ENCODE data around the gene SYNPO2.

Gene SYNPO2

DNA sequence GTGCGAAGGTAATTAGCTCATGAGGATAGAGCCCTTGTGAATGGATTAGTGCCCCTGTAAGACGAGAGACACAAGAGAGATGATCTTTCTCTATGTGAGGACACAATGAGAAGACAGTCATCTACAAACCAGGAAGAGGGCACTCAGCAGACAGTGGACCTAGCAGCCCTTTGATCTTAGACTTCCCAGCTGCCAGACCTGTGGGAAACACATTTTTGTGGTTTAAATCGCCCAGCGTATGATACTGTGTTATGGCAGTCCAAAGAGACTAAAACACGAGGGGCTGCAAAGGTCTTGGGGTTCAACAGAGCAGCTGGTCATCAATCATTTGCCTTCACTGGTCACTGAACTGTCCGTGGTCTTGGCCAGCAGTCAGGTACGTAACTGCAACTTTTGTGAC, 9.2 kb upstream of the SYNPO2 start:
- DNase-seq = no peak

DNA sequence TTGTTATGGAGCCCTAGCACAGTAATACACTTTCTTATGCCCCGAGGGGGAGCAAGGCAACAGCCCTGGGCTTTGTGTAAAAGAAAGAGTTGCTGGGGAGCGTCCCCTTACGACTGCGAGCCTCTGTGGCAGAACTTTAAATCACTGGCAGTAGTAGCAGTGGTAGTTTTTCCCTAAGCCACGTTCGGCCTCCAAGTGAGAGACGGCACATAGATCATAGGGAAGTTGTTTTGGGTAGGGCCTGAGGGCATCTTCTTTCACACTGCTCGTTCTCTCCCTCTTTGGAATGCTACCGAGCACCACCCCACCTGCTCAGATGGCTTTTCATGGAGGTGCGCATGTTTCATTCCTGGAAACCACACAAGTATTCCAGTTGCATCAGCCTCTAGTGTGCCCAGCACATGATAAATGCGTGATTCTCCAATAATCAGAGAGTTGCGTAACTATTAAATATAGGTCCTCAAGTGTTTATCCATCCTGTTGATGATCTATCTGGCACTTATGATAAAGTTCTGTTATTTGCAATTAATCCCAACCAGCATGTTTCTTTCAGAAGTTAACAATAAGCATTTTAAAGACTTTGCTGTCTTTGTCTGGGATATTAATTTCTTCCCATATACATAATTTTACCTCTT, 7.0 kb upstream of the SYNPO2 start:
- DNase-seq = no peak

DNA sequence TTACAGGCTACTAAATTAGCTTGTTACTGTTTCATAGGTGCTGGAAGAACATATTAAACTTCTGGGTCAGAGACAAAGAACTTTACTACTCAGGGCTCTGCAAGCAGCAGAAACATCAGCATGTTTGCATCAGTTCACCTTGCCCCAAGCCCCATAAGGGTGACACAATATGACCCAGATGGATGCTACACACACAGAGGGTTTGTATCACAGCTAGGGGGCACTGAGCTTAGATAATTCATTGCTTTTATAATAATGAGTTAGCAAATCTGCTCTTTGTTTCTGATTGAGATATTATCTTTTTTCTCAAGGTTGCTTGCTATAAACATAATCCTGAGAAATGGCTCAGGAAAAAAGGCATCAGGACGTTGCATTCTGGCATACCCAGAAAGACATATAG, 4.8 kb upstream of the SYNPO2 start:
- no peak for DNase-seq

DNA sequence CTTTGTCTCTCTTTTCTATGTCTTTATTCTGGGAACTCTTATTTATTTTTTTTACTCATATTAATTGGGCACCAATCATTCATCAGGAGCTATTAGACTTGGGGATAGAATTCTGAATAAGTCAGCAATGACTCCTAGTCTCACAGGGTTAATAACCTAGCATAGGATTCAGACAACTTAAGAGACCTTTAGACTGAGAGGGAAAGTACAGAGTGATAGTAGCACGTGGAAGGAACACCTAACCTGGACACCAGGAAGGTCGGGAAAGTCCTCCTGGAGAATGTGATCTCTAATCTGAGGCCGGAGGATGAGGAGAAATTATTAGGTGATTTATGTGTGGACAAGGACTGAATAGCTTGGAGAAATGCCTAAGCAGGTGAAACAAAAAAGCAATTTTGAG, 3.9 kb upstream of the SYNPO2 start:
- DNase-seq = no peak

DNA sequence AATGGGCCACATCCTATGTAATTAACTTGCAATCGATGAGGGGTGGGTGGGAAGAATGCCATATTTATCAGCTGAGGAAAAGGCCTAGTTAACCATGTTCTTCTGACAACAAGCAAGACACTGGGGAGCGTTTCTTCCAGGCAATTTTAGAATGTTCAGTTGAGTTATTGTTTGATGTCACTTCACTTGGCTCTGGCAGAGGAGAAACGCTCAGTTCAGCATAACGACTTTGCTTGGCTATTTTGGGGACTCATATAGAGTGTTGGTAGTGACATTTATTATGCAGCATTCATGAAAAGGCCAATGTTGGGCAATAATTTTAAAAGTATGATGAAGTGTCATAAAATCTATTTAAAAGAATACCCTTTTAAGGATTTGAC, 648 bp downstream of the SYNPO2 start:
- no peak for DNase-seq

DNA sequence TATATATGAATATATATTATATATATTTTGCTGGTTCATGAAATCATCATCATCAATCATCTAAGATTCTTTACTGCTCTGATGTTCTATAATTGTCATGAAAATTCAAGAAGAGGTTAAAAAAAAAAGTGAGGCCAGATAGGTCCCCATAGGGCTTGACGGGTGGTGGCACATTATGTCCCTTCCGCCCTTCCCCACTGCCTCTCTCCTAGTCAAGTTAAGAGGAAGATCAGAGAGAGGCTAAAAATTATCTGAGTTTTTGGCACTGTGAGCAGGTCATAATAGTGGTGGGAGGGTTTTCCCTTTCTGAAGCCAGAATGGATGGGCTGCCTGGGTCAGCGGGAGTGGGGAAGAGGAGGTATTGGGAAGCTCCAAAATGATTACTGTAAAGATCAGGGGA, 5.4 kb downstream of the SYNPO2 start:
- no peak for DNase-seq

DNA sequence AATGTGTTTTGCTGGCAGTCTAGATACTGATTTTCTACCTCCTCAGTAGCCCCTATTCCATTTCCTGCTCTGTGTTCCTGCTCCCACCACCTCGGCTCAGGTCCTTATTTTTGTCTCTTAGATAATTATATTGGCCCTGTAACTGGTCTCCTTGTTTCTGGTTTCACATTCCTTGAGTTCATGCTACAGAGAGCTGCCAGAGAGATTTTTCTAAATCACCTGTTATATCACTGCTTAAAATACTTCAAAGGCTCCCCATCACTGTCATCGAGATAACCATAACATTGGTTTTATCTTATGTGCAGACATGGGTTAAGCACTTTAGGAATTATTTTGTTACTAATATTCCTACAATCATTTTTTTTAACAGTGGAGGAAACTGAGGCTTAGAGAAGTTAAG, 9.6 kb downstream of the SYNPO2 start:
- no peak for DNase-seq

DNA sequence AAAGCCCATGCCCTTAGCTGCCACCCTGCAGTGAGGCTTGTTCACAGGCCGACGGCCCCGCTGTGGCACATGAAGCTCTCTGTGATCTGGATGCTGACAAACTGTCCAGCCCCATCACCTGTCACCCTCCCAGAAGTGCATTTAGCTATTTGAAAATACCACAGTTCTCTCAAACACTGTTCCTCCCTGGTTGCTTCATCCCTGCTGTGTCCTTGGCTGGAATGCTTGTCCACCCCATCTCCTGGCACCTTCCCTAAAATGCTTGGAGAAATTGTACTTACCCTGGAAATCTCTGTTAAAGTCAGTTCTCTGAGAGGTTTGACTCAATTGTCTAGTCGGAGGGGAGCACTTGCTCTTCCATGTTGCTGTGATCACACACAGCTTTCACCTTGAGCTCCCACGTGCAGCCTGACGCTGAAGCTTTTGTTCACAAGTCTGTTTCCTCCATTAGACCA, 10.1 kb downstream of the SYNPO2 start:
- no peak for DNase-seq

DNA sequence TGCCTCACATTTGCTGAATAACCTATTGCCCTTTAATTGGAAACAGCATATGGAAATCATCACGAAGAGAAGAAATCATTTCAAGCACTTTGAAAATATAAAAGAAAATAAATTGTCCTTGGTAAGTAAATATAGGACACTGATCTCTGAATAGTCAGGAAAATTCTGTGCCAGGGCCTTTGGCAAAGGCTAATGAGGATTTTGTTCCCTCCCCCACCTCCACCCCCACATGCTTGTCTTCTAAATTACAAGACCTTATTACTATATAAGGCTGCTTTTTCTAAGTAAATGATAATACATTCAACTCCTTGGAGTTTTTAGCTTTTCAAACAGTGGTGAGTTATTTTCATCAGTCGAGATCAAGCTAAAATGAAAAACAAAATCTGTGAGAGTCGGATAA, 15.8 kb downstream of the SYNPO2 start:
- no peak for DNase-seq

DNA sequence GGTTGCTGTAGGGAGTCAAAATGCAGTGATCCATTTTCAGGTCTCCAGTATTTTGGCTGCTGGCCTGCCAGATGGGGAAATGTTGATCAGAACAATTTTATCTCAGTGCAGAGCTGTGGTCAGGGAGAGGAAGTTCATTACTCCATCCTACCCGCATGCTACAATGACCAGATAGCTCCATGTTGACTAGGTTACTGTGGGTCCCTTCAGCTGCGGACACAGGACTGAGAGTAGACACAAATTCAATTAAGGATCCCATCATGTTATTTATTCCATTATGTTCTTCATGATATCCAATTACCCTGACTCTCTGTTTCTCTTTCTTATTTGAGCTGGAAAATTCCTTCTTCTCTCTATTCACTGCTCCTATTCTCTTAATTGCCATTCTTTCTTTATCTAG, 16.3 kb downstream of the SYNPO2 start:
- DNase-seq = no peak

DNA sequence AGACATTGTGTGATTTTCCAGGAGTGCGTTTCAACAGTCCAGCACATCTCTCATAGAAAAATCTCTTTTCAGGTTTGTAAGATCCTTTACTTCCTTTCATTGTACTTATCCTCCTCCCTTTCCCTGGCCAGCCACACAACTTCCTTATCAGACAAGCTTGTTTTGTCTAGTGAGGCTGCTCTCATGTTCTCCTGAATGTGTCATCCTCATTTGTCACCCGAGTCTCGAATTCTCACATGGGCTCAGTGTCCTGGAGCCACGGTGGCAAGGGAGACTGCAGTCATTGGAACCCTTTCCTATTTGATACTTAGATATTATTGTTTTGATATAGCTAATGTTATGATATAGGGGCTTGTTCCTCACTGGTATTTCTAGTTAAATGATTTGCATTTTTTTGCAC, 16.9 kb downstream of the SYNPO2 start:
- DNase-seq = no peak

DNA sequence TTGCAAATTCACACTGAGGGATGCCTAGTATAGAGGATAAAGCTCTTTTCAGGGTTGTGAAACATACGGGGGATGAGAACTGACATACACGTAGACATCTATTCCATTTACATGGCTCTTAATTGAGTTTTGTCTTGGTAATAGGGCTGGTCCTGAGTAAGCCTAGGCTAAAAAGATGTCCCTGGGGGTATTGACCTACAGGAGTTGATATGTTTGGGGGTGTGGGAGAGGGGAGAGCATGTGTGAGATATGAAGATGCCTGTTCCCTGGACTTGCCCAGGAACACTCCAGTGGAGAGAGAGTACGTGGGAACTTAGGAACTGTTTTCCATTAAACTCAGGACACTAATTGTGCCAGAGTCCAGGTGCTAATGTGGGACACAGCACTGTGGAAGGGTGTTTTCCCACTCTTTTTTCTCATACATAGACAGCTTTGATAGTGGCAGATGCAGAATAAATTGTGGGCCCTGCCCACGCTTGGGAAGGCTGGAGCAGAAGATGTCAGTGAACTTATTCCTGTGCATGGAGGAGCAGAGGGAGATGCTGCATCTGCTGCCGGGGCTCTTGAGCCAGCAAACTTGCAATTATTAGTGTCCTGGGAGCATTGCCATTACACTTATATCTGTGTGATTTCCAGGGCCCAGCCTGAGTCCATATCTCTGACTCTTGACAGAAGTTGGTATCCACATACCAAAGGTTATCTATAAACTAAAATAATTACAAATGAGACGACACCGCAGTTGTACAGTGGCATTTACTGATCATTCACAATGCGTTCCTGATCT, 20.7 kb downstream of the SYNPO2 start:
- no peak for DNase-seq

DNA sequence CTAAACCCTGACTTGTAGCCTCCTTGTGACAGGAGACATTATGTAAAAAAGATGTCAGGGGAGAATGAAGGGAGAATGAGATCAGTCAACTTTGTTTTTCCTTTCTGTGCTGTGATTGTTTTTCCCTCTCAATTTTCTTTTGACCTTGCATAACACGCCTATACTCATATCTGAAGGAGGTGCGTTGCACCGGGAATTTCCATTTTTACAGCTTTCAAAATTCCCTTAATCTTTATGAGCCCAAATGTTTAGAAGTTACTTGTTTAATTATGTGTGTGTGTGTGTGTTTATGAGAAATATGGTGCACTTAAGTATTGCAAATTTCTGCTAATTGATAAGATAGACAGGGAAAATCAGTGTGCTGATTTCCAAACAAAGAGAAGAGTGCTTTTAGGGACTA, 21.6 kb downstream of the SYNPO2 start:
- DNase-seq = no peak

DNA sequence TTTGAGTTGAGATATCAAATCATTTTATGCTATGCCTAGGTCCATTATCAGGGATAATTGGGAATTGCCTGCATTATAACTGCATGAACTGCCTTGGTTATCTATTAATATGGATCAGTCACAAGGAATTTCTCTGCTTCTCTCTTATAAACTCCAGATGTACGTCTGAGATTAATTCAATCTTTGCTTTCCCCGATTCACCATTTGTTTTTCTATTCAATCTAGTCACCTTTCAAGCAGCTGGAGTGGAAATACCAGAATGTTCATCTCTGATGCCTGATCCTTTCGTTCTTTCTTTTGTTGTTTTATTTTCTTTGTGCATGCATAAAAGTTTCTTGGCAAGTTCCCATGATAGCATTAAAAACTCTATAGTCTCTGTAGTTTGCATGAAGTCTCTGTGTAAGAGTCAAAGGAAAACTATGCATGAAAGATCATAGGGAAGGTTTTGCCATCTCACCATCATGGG, 22.6 kb downstream of the SYNPO2 start:
- no peak for DNase-seq

DNA sequence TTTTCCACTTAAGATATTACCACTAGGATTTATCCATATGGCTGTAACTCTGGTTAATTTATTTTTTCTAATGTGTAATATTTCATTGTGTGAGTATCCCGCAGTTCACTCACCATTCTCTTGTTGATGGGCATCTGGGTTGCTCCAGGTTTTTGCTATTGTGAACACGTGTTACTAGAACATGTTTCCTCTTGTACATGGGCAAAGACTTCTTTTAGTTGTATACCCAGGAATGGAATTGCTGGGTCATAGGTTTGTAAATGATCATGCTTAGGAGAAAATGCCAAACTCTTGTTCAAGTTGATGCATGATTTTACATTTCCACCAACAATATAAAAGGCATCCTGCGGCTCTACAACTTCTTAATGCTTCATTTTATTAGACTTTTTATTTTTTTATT, 26.8 kb downstream of the SYNPO2 start:
- no peak for DNase-seq

DNA sequence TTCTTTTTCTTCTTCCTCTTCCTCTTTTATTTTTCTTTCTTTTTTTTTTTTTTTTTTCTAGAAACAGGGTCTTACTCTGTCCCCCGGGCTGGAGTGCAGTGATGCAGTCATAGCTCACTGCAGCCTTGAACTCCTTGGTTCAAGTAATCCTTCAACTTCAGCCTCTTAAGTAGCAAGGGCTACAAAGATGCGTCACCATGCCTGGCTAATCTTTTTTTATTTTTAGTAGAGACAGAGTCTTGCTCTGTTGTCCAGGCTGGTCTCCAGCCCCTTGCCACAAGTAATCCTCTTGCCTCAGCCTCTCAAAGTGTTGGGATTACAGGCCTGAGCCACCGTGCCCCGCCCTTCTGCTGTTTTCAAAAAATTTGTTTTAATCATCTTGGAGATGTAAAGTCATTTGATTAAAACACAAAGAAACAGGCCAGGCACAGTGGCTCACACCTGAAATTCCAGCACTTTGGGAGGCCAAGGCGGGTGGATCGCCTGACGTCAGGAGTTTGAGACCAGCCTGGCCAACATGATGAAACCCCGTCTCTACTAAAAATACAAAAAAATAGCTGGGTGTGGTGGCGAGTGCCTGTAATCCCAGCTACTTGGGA, 28.1 kb downstream of the SYNPO2 start:
- DNase-seq = no peak

DNA sequence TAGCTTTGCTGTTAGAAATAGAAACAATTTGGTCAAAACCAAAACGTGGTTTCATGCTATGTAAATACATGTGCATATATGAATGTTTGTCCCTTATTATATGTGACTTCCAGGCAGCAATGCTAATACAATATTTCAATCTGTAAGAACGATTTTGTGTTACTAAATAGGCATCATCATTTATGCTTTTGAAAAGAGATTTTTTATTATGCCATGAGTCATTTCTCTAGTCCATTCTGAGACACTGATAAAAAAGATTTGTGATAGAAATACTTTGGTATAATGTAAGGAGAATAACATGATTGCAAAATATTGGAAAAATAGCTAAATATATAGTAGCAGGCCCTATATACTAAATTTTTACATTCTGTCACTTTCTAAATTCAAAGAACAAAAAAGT, 28.9 kb downstream of the SYNPO2 start:
- no peak for DNase-seq

DNA sequence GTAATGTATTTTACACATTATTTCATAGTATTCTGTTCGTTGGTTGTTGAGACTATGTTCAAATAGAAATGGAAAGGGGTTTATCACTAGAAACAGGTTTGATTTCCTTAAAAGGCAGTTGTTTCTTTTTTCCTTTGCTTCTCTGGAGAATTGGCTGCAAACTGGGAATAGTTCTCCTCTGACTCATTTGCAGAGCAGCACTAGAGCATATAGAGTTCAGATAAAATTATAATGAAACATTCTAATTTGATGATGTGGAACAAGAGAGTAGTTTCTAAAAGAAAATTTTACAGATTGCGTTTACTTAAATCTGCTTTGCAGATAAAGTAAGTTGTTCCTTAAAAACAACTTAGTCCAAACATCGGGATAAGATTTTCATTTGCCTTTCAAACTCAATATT, 29.7 kb downstream of the SYNPO2 start:
- no peak for DNase-seq

DNA sequence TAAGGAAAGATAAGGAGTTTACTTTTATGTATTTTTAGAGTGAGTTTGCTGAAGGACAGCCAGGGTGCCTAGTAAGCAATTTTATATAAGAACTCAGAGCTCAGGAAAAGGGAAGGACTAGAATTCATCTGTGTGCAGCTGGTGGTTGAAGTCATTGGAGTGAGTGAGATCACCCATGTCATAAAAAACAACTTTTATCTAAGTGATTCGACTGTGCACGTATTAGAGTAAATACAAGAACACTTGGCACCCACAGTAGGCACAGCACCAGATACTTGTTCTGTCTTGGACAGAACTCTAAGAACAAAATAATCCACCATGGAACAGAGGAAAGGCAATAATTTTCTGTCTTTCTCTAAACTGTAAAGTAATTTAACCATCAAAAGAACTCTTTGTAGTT, 31.6 kb downstream of the SYNPO2 start:
- DNase-seq = no peak

DNA sequence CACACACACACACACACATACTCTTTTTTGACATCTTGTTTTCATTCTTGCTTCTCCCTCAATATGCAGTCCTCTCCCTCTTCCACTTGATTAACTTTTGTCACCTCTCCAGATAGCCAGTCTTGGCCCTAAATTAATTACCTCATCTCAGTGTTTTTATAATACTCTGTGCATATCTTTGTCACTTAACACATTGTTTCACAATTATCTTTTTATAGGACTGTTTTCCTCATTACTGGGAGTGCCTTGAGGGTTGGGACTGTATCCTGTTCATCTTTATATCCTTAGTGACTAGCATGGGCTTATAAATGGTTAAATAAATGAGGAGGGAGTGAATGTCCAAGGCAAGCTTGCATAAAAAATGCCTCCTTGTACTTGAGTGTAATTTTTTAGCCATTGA, 33.1 kb downstream of the SYNPO2 start:
- no peak for DNase-seq

DNA sequence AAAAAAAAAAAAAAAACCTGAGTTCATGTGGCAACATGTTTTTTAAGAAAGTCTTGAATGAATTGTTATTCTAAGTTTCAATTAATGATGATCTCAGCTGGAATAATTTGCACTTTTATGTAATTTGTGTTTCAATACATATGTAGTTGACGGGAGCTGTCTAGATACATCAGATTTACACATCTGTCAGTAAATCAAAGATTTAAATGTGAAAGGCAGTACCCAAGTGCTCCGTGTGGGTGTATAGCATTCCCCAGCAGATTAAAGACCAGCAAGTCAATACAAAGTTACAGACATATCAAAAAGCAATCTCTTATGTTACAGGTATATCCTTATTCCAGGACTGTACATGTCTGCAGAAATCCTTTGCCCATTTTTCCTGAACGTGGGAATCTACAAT, 35.2 kb downstream of the SYNPO2 start:
- no peak for DNase-seq

DNA sequence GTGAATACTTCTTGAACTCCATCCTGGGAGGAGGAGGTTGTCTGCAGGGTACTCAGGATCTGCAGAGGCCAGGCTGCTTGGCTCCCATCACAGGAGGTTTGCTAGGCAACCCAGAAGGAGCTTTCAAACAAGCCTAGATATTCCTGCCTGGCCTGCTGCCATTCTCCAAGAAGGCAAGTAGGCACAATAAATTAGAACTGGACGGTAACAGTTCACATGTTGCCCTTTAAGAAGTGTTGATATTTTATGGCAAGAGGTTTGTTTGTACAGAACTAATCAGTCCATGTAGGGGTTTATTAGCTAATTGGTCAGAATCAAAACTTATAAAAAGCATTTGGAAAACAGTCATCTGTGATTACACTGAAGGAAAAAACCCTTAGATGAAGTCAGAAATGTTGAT, 39.3 kb downstream of the SYNPO2 start:
- no peak for DNase-seq

DNA sequence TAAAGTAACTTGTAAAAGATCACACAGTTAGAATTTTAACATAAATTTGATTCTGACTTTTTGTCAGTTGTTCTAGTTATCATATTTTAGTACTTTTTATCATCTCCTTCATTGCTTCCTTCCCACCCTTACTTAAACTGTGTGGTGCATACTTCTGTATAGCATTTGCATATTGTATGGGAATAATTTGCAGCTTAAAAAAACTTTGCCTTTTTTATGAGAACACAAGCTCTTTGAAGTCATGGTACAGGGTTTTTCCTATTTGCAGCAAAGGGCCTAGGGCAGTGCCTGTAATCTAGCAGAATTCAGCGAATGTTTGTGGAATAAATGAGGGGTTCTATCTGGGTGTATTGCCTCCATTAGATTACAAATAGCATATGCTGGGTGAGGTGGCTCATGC, 41.6 kb downstream of the SYNPO2 start:
- DNase-seq = no peak

DNA sequence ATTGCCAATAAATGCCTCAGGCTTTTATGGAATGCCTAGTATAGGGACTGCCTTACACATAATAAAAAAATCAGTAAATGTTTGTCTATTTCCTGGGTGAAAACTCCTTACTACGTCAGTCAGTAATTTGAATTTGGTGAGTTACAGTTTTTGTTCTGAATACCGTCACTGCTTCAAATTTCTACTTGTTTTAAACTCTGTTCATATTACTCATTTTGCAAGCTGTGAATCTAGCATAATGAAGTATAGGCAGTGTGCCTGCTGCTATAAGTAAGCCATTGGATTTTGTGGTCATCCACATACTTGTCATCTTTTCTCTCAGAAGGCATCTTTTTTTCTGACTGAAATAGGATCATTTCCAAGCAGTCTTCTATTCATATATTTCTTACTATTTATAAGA, 43.1 kb downstream of the SYNPO2 start:
- DNase-seq = no peak

DNA sequence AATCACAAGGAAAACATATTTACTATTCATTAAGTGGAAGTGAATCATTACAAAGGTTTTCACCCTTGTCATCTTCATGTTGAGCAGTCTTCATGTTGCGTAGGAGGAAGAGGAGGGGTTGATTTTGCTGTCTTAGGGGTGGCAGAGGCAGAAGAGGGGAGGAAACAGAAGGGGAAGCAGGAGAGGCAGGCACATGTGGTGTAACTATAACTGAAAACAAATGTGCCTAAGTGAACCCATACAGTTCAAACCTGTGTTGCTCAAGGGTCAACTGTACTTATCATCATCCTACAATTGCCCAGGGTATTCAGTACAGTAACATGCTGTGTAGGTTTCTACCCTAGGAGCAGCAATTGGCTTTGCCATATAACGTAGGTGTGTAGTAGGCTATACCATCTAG, 47.2 kb downstream of the SYNPO2 start:
- DNase-seq = no peak
